ENCODE measurements around the gene PTPRJ.

DNA sequence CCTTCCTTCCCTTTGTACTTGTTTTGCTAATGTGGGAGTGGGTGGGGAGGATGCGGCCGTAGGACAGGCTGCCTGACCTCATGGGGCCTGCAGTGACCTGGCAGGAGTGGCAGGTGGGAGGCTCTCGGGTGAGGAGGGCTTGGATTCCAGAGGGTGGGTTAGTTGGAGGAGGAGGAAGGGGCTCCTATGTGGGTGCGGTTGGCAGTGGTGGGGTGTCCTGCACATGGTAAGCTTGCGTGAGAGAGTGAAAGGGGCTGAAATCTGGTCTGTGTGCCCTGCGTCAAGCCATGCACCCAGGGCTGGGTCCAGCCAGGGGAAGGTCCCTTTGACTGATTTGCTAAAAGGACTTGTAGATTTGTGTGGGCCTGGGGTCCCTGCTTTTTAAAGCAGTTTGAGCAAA, 145.5 kb downstream of the PTPRJ start:
- TF ChIP-seq, protein P1, sequence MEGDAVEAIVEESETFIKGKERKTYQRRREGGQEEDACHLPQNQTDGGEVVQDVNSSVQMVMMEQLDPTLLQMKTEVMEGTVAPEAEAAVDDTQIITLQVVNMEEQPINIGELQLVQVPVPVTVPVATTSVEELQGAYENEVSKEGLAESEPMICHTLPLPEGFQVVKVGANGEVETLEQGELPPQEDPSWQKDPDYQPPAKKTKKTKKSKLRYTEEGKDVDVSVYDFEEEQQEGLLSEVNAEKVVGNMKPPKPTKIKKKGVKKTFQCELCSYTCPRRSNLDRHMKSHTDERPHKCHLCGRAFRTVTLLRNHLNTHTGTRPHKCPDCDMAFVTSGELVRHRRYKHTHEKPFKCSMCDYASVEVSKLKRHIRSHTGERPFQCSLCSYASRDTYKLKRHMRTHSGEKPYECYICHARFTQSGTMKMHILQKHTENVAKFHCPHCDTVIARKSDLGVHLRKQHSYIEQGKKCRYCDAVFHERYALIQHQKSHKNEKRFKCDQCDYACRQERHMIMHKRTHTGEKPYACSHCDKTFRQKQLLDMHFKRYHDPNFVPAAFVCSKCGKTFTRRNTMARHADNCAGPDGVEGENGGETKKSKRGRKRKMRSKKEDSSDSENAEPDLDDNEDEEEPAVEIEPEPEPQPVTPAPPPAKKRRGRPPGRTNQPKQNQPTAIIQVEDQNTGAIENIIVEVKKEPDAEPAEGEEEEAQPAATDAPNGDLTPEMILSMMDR (conservative IDR thresholded peaks at IDR 0.05; ENCODE audit: low read depth, low read length): no peak
- TF ChIP-seq EZH2 (IDR thresholded peaks at IDR 0.05; ENCODE audit: borderline replicate concordance, low read depth, low read length, poor library complexity, severe bottlenecking): no peak

Measured in A673 (cell line).